Esophagus muscularis mucosa (tissue), 4 donors: ENCODE results near the gene RDH14. TPM values are rescaled to one million over a fixed set of nuclear protein-coding genes. Genes with fewer than 3 reads are reported as not detected.

ENCODE experiments used
- DNase-seq: peaks from one replicate; pipeline ENCODE4 v3.0.0-alpha.2; 2017; ENCODE audit errors: extremely low spot score
- H3K27ac ChIP-seq, 4 donors: fragments of 200-600 bp; sonication (generic); replicated peaks in 1 of 4; 1 replicate in 3 of 4; 2 replicates in 1 of 4; pipeline ENCODE4 v1.5.1; 2016 to 2019; ENCODE audit warnings: mild to moderate bottlenecking in 1 of 4
- H3K27me3 ChIP-seq, 4 donors: fragments of 200-600 bp; sonication (generic); one replicate each; pipeline versions ENCODE4 v1.5.1 to v1.6.0; 2016 to 2019
- H3K36me3 ChIP-seq, 4 donors: fragments of 200-600 bp; sonication (generic); one replicate each; pipeline ENCODE4 v1.5.1; 2016 to 2019
- H3K4me1 ChIP-seq, 4 donors: fragments of 200-600 bp; sonication (generic); one replicate each; pipeline ENCODE4 v1.5.1; 2016 to 2019
- H3K4me3 ChIP-seq, 4 donors: fragments of 200-600 bp; sonication (generic); 1 replicate in 2 of 4; 2 replicates in 2 of 4; pipeline ENCODE4 v1.5.1; 2016 to 2019; ENCODE audit warnings: mild to moderate bottlenecking in 4 of 4, moderate library complexity in 1 of 4
- H3K9me3 ChIP-seq, 4 donors: fragments of 200-600 bp; sonication (generic); 1 replicate in 3 of 4; 2 replicates in 1 of 4; pipeline ENCODE4 v1.5.1; 2016 to 2019
- CTCF ChIP-seq, 3 experiments: fragments of 200-600 bp in 2 of 3; fragments of 450-650 bp in 1 of 3; sonication (generic) in 2 of 3; IDR thresholded peaks; one replicate each; pipeline ENCODE4 v1.5.1; 2017 to 2019; ENCODE audit warnings: antibody characterized with exemption in 3 of 3, mild to moderate bottlenecking in 2 of 3, moderate library complexity in 1 of 3
- EP300 ChIP-seq: sonication (generic); formaldehyde crosslinking; IDR thresholded peaks from one replicate; pipeline ENCODE4 v1.6.1; 2017; ENCODE audit warnings: antibody characterized with exemption
- POLR2A ChIP-seq: fragments of 450-650 bp; IDR thresholded peaks from one replicate; pipeline ENCODE4 v1.6.1; 2017; ENCODE audit warnings: antibody characterized with exemption, moderate library complexity, mild to moderate bottlenecking, low read depth
- POLR2AphosphoS5 ChIP-seq, 2 donors: sonication (generic); formaldehyde crosslinking; IDR thresholded peaks; one replicate each; pipeline ENCODE4 v1.6.1; 2017; ENCODE audit warnings: antibody characterized with exemption in 2 of 2
- WGBS: methylation state at CpG from one replicate; pipeline ENCODE4 v1.1.5; 2018; 5-methylcytosine and 5-hydroxymethylcytosine counted together
- intact Hi-C: fragments of 100-400 bp; cut with DNase I; formaldehyde crosslinking; loops from one replicate; pipeline ENCODE4 v1.15.1; 2023
- total RNA-seq, 4 donors: library from RNA; depleted of rRNA; stranded (reverse); fragments of >200 nt; gene quantifications; one replicate each; pipeline versions ENCODE4 v1.1.0 to v1.2.1, GENCODE V29; 2016

RDH14 gene
- total RNA-seq, 4 donors from 2014 or later: 56.9 to 72.2 (median 65.1) TPM

- intact Hi-C loops: no loop called here
- WGBS: 65% methylated on average over 3 of the region's 3 CpGs
- Histone ChIP-seq H3K27ac (no peak overlapping the region), H3K36me3 (no peaks in the 10 kb centered on the region), H3K27me3 (no peaks in the 10 kb centered on the region), H3K4me3 (no peak overlapping the region), H3K4me1 (peaks cover 0 to 23% (median 19%) of the 10 kb centered on the region in 4 donors), H3K9me3 (no peaks in the 10 kb centered on the region)
- TF ChIP-seq CTCF (IDR thresholded peaks at IDR 0.05) (no peak), POLR2A (no peak)
- DNase-seq: no peak
These were observed 43.5 kb upstream of the RDH14 start for GRCh38 chr2:18603854-18604530.

- H3K27ac ChIP-seq: no peak overlapping the region
- no peaks in the 10 kb centered on the region for H3K9me3 ChIP-seq
- H3K27me3 ChIP-seq: no peaks in the 10 kb centered on the region
- no peak for DNase-seq
- peaks cover 0 to 34% (median 25%) of the 10 kb centered on the region in 4 donors for H3K4me1 ChIP-seq
- no peak for TF ChIP-seq EP300
- no peak for TF ChIP-seq CTCF (IDR thresholded peaks at IDR 0.05)
- TF ChIP-seq POLR2AphosphoS5 (IDR thresholded peaks at IDR 0.05): no peak
- TF ChIP-seq POLR2A: no peak
- WGBS: 90% methylated on average over 2 of the region's 2 CpGs
- intact Hi-C loops: no loop called here
- H3K4me3 ChIP-seq: no peak overlapping the region
- H3K36me3 ChIP-seq: no peaks in the 10 kb centered on the region
These were observed 41.8 kb upstream of the RDH14 start for GRCh38 chr2:18602298-18602697.

GRCh38 chr2:18600255-18600613 lies 39.8 kb upstream of the RDH14 start:
- H3K27me3 ChIP-seq: no peaks in the 10 kb centered on the region
- WGBS: 89% methylated on average over 2 of the region's 2 CpGs
- TF ChIP-seq POLR2A: no peak
- no peak for TF ChIP-seq POLR2AphosphoS5 (IDR thresholded peaks at IDR 0.05)
- TF ChIP-seq CTCF (IDR thresholded peaks at IDR 0.05): no peak
- no peak for TF ChIP-seq EP300
- no peak for DNase-seq
- peaks cover 6 to 34% (median 25%) of the 10 kb centered on the region in 4 donors for H3K4me1 ChIP-seq
- H3K27ac ChIP-seq: peak overlapping the region in 1 of 4 donors; percentile 6
- no peaks in the 10 kb centered on the region for H3K9me3 ChIP-seq
- no peak overlapping the region for H3K4me3 ChIP-seq
- no peaks in the 10 kb centered on the region for H3K36me3 ChIP-seq
- intact Hi-C loops: no loop called here

GRCh38 chr2:18599509-18600254 lies 39.2 kb upstream of the RDH14 start:
- no peak for DNase-seq
- H3K36me3 ChIP-seq: no peaks in the 10 kb centered on the region
- peaks cover 6 to 34% (median 22%) of the 10 kb centered on the region in 4 donors for H3K4me1 ChIP-seq
- H3K27ac ChIP-seq: peak overlapping the region in 3 of 4 donors; percentile 18 to 53 (median 21)
- TF ChIP-seq POLR2AphosphoS5 (IDR thresholded peaks at IDR 0.05): no peak
- TF ChIP-seq CTCF (IDR thresholded peaks at IDR 0.05): no peak
- no peak for TF ChIP-seq POLR2A
- no peak for TF ChIP-seq EP300
- no peak overlapping the region for H3K4me3 ChIP-seq
- no peaks in the 10 kb centered on the region for H3K9me3 ChIP-seq
- 28% methylated on average over 2 of the region's 2 CpGs for WGBS
- intact Hi-C loops: no loop called here
- H3K27me3 ChIP-seq: no peaks in the 10 kb centered on the region
